H9 (cell line): ENCODE measurements around the gene SPSB4. TPM values are rescaled to one million over a fixed set of nuclear protein-coding genes. Genes with fewer than 3 reads are reported as not detected.

Experiments
- DNase-seq: peaks from one replicate; pipeline ENCODE4 v3.0.0-alpha.2; 2017
- H2AFZ ChIP-seq: one replicate; pipeline ENCODE4 v1.6.1; 2013; ENCODE audit warnings: mild to moderate bottlenecking, low read length, control low read depth, moderate library complexity
- H2AK5ac ChIP-seq: 2 replicates; pipeline ENCODE4 v1.6.1; 2013; ENCODE audit warnings: low read length, control low read depth, mixed read lengths; ENCODE audit not compliant: insufficient read length
- H2BK120ac ChIP-seq: one replicate; pipeline ENCODE4 v1.6.1; 2013; ENCODE audit warnings: low read depth, mild to moderate bottlenecking, low read length, control low read depth, inconsistent platforms; ENCODE audit not compliant: poor library complexity, severe bottlenecking
- H2BK12ac ChIP-seq: 2 replicates; pipeline ENCODE4 v1.6.1; 2013; ENCODE audit warnings: low read length, control low read depth, mixed read lengths, low read depth; ENCODE audit not compliant: insufficient read length
- H2BK15ac ChIP-seq: 2 replicates; pipeline ENCODE4 v1.6.1; 2013; ENCODE audit warnings: low read depth, low read length, control low read depth
- H2BK20ac ChIP-seq: one replicate; pipeline ENCODE4 v1.6.1; 2013; ENCODE audit warnings: low read depth, mild to moderate bottlenecking, low read length, control low read depth, inconsistent platforms; ENCODE audit not compliant: poor library complexity, severe bottlenecking
- H2BK5ac ChIP-seq: 2 replicates; pipeline ENCODE4 v1.6.1; 2013; ENCODE audit warnings: low read length, control low read depth, mixed read lengths; ENCODE audit not compliant: insufficient read length
- H3K14ac ChIP-seq: 2 replicates; pipeline ENCODE4 v1.6.1; 2013; ENCODE audit warnings: low read length, control low read depth; ENCODE audit not compliant: insufficient read depth
- H3K18ac ChIP-seq: 2 replicates; pipeline ENCODE4 v1.6.1; 2013; ENCODE audit warnings: low read depth, mild to moderate bottlenecking, mixed read lengths, low read length, control low read depth; ENCODE audit not compliant: insufficient read length
- H3K23ac ChIP-seq: 2 replicates; pipeline ENCODE4 v1.6.1; 2013; ENCODE audit warnings: low read length, control low read depth, mixed read lengths, low read depth; ENCODE audit not compliant: insufficient read length
- H3K23me2 ChIP-seq: 2 replicates; pipeline ENCODE4 v1.6.1; 2013; ENCODE audit warnings: low read depth, mild to moderate bottlenecking, mixed read lengths, low read length, control low read depth; ENCODE audit not compliant: insufficient read length, poor library complexity, severe bottlenecking
- H3K27ac ChIP-seq: 2 replicates; pipeline ENCODE4 v1.5.1; 2013; ENCODE audit warnings: low read length, control low read depth, mixed read lengths, low read depth; ENCODE audit not compliant: insufficient read length
- H3K27me3 ChIP-seq: 2 replicates; pipeline ENCODE4 v1.6.1; 2013; ENCODE audit warnings: low read length, control low read depth, inconsistent platforms; ENCODE audit not compliant: insufficient read depth
- H3K4ac ChIP-seq: 2 replicates; pipeline ENCODE4 v1.6.1; 2013; ENCODE audit warnings: low read depth, mild to moderate bottlenecking, control low read depth, inconsistent platforms, low read length, moderate library complexity
- H3K4me1 ChIP-seq: 2 replicates; pipeline ENCODE4 v1.6.1; 2013; ENCODE audit warnings: low read length, control low read depth, inconsistent platforms; ENCODE audit not compliant: insufficient read depth
- H3K4me2 ChIP-seq: 2 replicates; pipeline ENCODE4 v1.6.1; 2013; ENCODE audit warnings: low read length, control low read depth, mixed read lengths; ENCODE audit not compliant: insufficient read length, insufficient read depth
- H3K56ac ChIP-seq: 2 replicates; pipeline ENCODE4 v1.6.1; 2013; ENCODE audit warnings: low read depth, mild to moderate bottlenecking, mixed read lengths, low read length, control low read depth; ENCODE audit not compliant: insufficient read length
- H3K79me1 ChIP-seq: 2 replicates; pipeline ENCODE4 v1.6.1; 2013; ENCODE audit warnings: low read depth, mild to moderate bottlenecking, moderate library complexity, low read length, control low read depth, inconsistent platforms; ENCODE audit not compliant: insufficient read depth, poor library complexity, severe bottlenecking
- H3K79me2 ChIP-seq: 2 replicates; pipeline ENCODE4 v1.6.1; 2013; ENCODE audit warnings: low read length, control low read depth, inconsistent platforms; ENCODE audit not compliant: insufficient read depth
- H3K9ac ChIP-seq: 2 replicates; pipeline ENCODE4 v1.6.1; 2013; ENCODE audit warnings: low read length, control low read depth, mixed read lengths; ENCODE audit not compliant: insufficient read length; ENCODE audit errors: extremely low read depth
- H3K9me3 ChIP-seq: one replicate; pipeline ENCODE4 v1.6.1; 2013; ENCODE audit warnings: low read depth, low read length, inconsistent platforms; ENCODE audit not compliant: control insufficient read depth
- H3T11ph ChIP-seq: one replicate; pipeline ENCODE4 v1.6.1; 2013; ENCODE audit warnings: mild to moderate bottlenecking, low read length, control low read depth, inconsistent platforms
- H4K20me1 ChIP-seq: one replicate; pipeline ENCODE4 v1.6.1; 2013; ENCODE audit not compliant: control insufficient read depth, insufficient read length, insufficient read depth
- H4K5ac ChIP-seq: 2 replicates; pipeline ENCODE4 v1.6.1; 2013; ENCODE audit warnings: low read depth, mild to moderate bottlenecking, mixed read lengths, low read length, control low read depth; ENCODE audit not compliant: insufficient read length
- H4K8ac ChIP-seq: replicated peaks from 2 replicates; pipeline ENCODE4 v1.6.1; 2013; ENCODE audit warnings: low read length, control low read depth, mixed read lengths, low read depth; ENCODE audit not compliant: insufficient read length
- H4K91ac ChIP-seq: 2 replicates; pipeline ENCODE4 v1.6.1; 2013; ENCODE audit warnings: low read depth, mild to moderate bottlenecking, moderate library complexity, mixed read lengths, low read length, control low read depth; ENCODE audit not compliant: insufficient read length
- H3K27ac Mint-ChIP-seq, 3 experiments: 2 replicates in 2 of 3; 3 replicates in 1 of 3; pipeline ENCODE4 v1.8.0; 2020 to 2021; ENCODE audit warnings: mixed read lengths in 3 of 3, mild to moderate bottlenecking in 1 of 3, moderate library complexity in 1 of 3
- H3K27me3 Mint-ChIP-seq: 2 replicates; pipeline ENCODE4 v1.8.0; 2021; ENCODE audit warnings: low read depth, mild to moderate bottlenecking, moderate library complexity, mixed read lengths
- H3K36me3 Mint-ChIP-seq, 3 experiments: 2 replicates in 2 of 3; 3 replicates in 1 of 3; pipeline ENCODE4 v1.8.0; 2020 to 2021; ENCODE audit warnings: low read depth in 3 of 3, mixed read lengths in 3 of 3; ENCODE audit not compliant: insufficient read depth in 1 of 3
- H3K4me1 Mint-ChIP-seq, 2 experiments: 2 replicates each; pipeline ENCODE4 v1.8.0; 2020; ENCODE audit warnings: mixed read lengths in 2 of 2
- H3K4me3 Mint-ChIP-seq, 2 experiments: 2 replicates in 1 of 2; 3 replicates in 1 of 2; pipeline ENCODE4 v1.8.0; 2020 to 2021; ENCODE audit warnings: mild to moderate bottlenecking in 2 of 2, mixed read lengths in 2 of 2, moderate library complexity in 1 of 2
- H3K9me3 Mint-ChIP-seq, 2 experiments: 2 replicates in 1 of 2; 3 replicates in 1 of 2; pipeline ENCODE4 v1.8.0; 2020; ENCODE audit warnings: mild to moderate bottlenecking in 2 of 2, mixed read lengths in 2 of 2, moderate library complexity in 1 of 2
- WGBS: extraction: QIAGEN DNeasy Blood & Tissue Kit; methylation state at CpG from one replicate; pipeline ENCODE4 v1.1.7; 2013; ENCODE audit warnings: missing lambda C conversion rate, low lambda C conversion rate, mixed read lengths; ENCODE audit not compliant: insufficient read length; ENCODE audit errors: extremely low coverage; 5-methylcytosine and 5-hydroxymethylcytosine counted together
- total RNA-seq: library from RNA; stranded (reverse); gene quantifications from 2 replicates; pipeline ENCODE4 v1.2.1, GENCODE V29; 2021
- TF ChIP-seq, protein P1 (sequence below): fragments of 200-600 bp; sonication (generic); conservative IDR thresholded peaks from 3 replicates; pipeline ENCODE4 v1.8.0; 2021; ENCODE audit warnings: antibody characterized with exemption, mild to moderate bottlenecking

SPSB4 gene
- total RNA-seq, 1 experiment from 2014 or later: 6.2 TPM

DNA sequence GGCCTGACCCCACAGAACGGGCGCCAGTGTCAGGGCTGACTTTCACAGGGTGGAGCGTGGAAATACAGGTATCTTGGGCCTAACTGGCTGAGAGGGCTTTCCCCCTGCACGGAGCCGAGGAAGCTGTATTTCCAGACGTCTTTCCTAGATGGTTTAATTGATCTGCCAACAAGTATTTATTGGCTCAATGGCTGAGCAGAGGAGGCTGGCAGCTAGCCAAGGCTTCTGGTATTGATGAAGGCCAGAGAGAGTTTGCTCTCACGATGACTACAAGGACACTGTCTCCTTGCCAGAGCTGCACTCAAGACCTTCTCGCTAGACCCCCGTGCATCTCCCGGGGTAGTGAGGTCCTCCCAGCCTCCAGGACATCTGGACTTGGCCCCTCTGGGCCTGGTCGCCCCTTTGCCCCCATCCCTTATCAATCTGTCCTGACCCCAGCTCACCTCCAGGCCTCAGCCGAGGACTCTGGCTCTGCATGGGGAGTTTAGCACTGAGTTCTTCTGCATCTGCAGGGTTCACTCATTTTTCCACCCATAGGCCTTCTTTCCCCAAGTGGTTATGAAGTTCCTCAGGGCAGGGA, 20.6 kb downstream of the SPSB4 start:
- H3T11ph ChIP-seq: no peak overlapping the region
- H3K9ac ChIP-seq: no peak overlapping the region
- H4K91ac ChIP-seq: no peak overlapping the region
- peaks cover 45% of the 10 kb centered on the region for H3K4me1 ChIP-seq
- H3K23ac ChIP-seq: no peak overlapping the region
- H4K20me1 ChIP-seq: no peaks in the 10 kb centered on the region
- H4K5ac ChIP-seq: no peak overlapping the region
- H2AFZ ChIP-seq: no peak overlapping the region
- no peaks in the 10 kb centered on the region for H3K23me2 ChIP-seq
- no peak overlapping the region for H3K56ac ChIP-seq
- H3K18ac ChIP-seq: no peak overlapping the region
- H3K79me1 ChIP-seq: no peaks in the 10 kb centered on the region
- Mint-ChIP-seq H3K9me3 (peaks cover 0 to 3% of the 10 kb centered on the region in 2 experiments; a peak in 1 of 5 replicates), H3K27ac (no peak overlapping the region), H3K27me3 (peaks cover 60% of the 10 kb centered on the region), H3K4me3 (no peak overlapping the region; a peak in 2 of 5 replicates), H3K36me3 (peaks cover 0 to 4% (median 0%) of the 10 kb centered on the region in 3 experiments; a peak in 4 of 7 replicates), H3K4me1 (peaks cover 76% of the 10 kb centered on the region in 2 experiments)
- H2BK20ac ChIP-seq: no peak overlapping the region
- H3K79me2 ChIP-seq: no peaks in the 10 kb centered on the region
- no peak overlapping the region for H3K4me2 ChIP-seq
- no peak overlapping the region for H2BK12ac ChIP-seq
- H3K4ac ChIP-seq: no peak overlapping the region
- H3K14ac ChIP-seq: no peak overlapping the region
- TF ChIP-seq, protein P1, sequence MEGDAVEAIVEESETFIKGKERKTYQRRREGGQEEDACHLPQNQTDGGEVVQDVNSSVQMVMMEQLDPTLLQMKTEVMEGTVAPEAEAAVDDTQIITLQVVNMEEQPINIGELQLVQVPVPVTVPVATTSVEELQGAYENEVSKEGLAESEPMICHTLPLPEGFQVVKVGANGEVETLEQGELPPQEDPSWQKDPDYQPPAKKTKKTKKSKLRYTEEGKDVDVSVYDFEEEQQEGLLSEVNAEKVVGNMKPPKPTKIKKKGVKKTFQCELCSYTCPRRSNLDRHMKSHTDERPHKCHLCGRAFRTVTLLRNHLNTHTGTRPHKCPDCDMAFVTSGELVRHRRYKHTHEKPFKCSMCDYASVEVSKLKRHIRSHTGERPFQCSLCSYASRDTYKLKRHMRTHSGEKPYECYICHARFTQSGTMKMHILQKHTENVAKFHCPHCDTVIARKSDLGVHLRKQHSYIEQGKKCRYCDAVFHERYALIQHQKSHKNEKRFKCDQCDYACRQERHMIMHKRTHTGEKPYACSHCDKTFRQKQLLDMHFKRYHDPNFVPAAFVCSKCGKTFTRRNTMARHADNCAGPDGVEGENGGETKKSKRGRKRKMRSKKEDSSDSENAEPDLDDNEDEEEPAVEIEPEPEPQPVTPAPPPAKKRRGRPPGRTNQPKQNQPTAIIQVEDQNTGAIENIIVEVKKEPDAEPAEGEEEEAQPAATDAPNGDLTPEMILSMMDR: no peak
- H2AK5ac ChIP-seq: no peak overlapping the region
- H3K27me3 ChIP-seq: no peaks in the 10 kb centered on the region; the same call in 1 of the 2 replicates
- H2BK120ac ChIP-seq: no peak overlapping the region
- H2BK5ac ChIP-seq: no peak overlapping the region
- DNase-seq: no peak
- H4K8ac ChIP-seq: no peak overlapping the region
- H3K9me3 ChIP-seq: no peaks in the 10 kb centered on the region
- H3K27ac ChIP-seq: no peak overlapping the region
- no CpG with 5 or more reads among the region's 12 CpGs for WGBS
- H2BK15ac ChIP-seq: no peak overlapping the region
